Lower leg skin (tissue), 4 donors: ENCODE results near the gene RSPO1. TPM values are rescaled to one million over a fixed set of nuclear protein-coding genes. Genes with fewer than 3 reads are reported as not detected.

Source experiments
- DNase-seq, 2 donors: peaks; one replicate each; pipeline ENCODE4 v3.0.0-alpha.2; 2019; ENCODE audit warnings: low spot score in 2 of 2
- H3K4me3 ChIP-seq: fragments of 200-600 bp; sonication (generic); 2 replicates; pipeline ENCODE4 v1.5.1; 2017; ENCODE audit warnings: mild to moderate bottlenecking, low read depth; ENCODE audit not compliant: poor library complexity, severe bottlenecking
- CTCF ChIP-seq, 3 donors: fragments of 450-650 bp; IDR thresholded peaks; one replicate each; pipeline ENCODE4 v1.5.1; 2016; ENCODE audit warnings: antibody characterized with exemption in 3 of 3, mild to moderate bottlenecking in 3 of 3, moderate library complexity in 2 of 3
- POLR2A ChIP-seq, 2 donors: fragments of 450-650 bp; IDR thresholded peaks; one replicate each; pipeline ENCODE4 v1.6.1; 2016 to 2017; ENCODE audit warnings: antibody characterized with exemption in 2 of 2, mild to moderate bottlenecking in 1 of 2, moderate library complexity in 1 of 2
- WGBS, 2 donors: methylation state at CpG; one replicate each; pipeline ENCODE4 v1.1.5; 2018; 5-methylcytosine and 5-hydroxymethylcytosine counted together
- intact Hi-C: fragments of 100-400 bp; cut with DNase I; formaldehyde crosslinking; loops from one replicate; pipeline ENCODE4 v1.15.0; 2023; ENCODE audit warnings: low total_unique reads
- total RNA-seq, 4 donors: library from RNA; depleted of rRNA; stranded (reverse); fragments of >200 nt; gene quantifications; one replicate each; pipeline ENCODE4 v1.1.0, GENCODE V29; 2016

Gene RSPO1
- total RNA-seq, 4 donors from 2014 or later: 1.1 to 9.4 (median 6.2) TPM

GRCh38 chr1:37667023-37667671 is 32.5 kb upstream of the RSPO1 start:
- 46 to 58% methylated on average over 17 of the region's 17 CpGs for WGBS, 2 donors
- no peak for TF ChIP-seq CTCF (IDR thresholded peaks at IDR 0.05)
- TF ChIP-seq POLR2A (IDR thresholded peaks at IDR 0.05): no peak
- H3K4me3 ChIP-seq: no peak overlapping the region
- no peak for DNase-seq
- intact Hi-C loops: no loop called here

- intact Hi-C loops: no loop called here
- H3K4me3 ChIP-seq: no peak overlapping the region
- WGBS, 2 donors: 73 to 78% methylated on average over 11 of the region's 11 CpGs
- TF ChIP-seq CTCF (IDR thresholded peaks at IDR 0.05) (no peak), POLR2A (IDR thresholded peaks at IDR 0.05) (no peak)
- no peak for DNase-seq
Measured at GRCh38 chr1:37666241-37666867, 31.7 kb upstream of the RSPO1 start.

GRCh38 chr1:37663426-37664000 is 28.8 kb upstream of the RSPO1 start:
- TF ChIP-seq POLR2A (IDR thresholded peaks at IDR 0.05): no peak
- TF ChIP-seq CTCF (IDR thresholded peaks at IDR 0.05): no peak
- no peak for DNase-seq
- H3K4me3 ChIP-seq: no peak overlapping the region
- intact Hi-C loops: no loop called here
- WGBS, 2 donors: 65 to 75% methylated on average over 14 of the region's 14 CpGs

- DNase-seq: no peak
- 71 to 75% methylated on average over 11 of the region's 11 CpGs for WGBS, 2 donors
- no peak overlapping the region for H3K4me3 ChIP-seq
- TF ChIP-seq CTCF (IDR thresholded peaks at IDR 0.05) (no peak), POLR2A (IDR thresholded peaks at IDR 0.05) (no peak)
- intact Hi-C loops: no loop called here
Measured at GRCh38 chr1:37662031-37662755, 27.5 kb upstream of the RSPO1 start.

GRCh38 chr1:37661401-37661800 is 26.7 kb upstream of the RSPO1 start:
- TF ChIP-seq CTCF (IDR thresholded peaks at IDR 0.05): no peak
- 19 to 46% methylated on average over 9 of the region's 9 CpGs for WGBS, 2 donors
- intact Hi-C loops: no loop called here
- H3K4me3 ChIP-seq: no peak overlapping the region
- DNase-seq: no peak
